HT1080 (cell line): ENCODE measurements around the gene LOXL3. TPM values are rescaled to one million over a fixed set of nuclear protein-coding genes. Genes with fewer than 3 reads are reported as not detected.
"Not testable (repeated sequence)": the region's sequence is repeated elsewhere in the genome, so short reads cannot be mapped to it uniquely, and the experiment has no call there.

Experiments used
- DNase-seq: peaks from one replicate; pipeline ENCODE4 v3.0.0-alpha.2; 2015; ENCODE audit warnings: low read depth
- total RNA-seq: library from RNA; depleted of rRNA; stranded (reverse); fragments of >200 nt; shearing (Covaris generic); gene quantifications from 2 replicates; pipeline ENCODE4 v1.2.3, GENCODE V29; 2014

LOXL3 gene
- total RNA-seq, 1 experiment from 2014 or later, result 49.8 TPM

GRCh38 chr2:74573747-74574562 lies 20.2 kb upstream of the LOXL3 start:
- DNase-seq, result peak; percentile 95

GRCh38 chr2:74572178-74572925 lies 18.6 kb upstream of the LOXL3 start:
- no peak for DNase-seq

GRCh38 chr2:74571058-74571457 lies 17.3 kb upstream of the LOXL3 start:
- DNase-seq, result no peak

GRCh38 chr2:74569686-74570085 lies 15.9 kb upstream of the LOXL3 start:
- no peak for DNase-seq

- peak; percentile 85 for DNase-seq
These were observed 14.1 kb upstream of the LOXL3 start for GRCh38 chr2:74567881-74568280.

- peak; percentile 84 for DNase-seq
These were observed 13.0 kb upstream of the LOXL3 start for GRCh38 chr2:74566754-74567085.

- DNase-seq, result no peak
These were observed 12.5 kb upstream of the LOXL3 start for GRCh38 chr2:74566076-74566753.

- DNase-seq, result peak; percentile 92
These were observed 10.5 kb upstream of the LOXL3 start for GRCh38 chr2:74564222-74564621.

GRCh38 chr2:74562126-74562775 lies 8.5 kb upstream of the LOXL3 start:
- DNase-seq, result peak; percentile 52

GRCh38 chr2:74561022-74561421 lies 7.3 kb upstream of the LOXL3 start:
- not testable (repeated sequence) for DNase-seq

- peak; percentile 93 for DNase-seq
These were observed 6.8 kb upstream of the LOXL3 start for GRCh38 chr2:74560591-74560990.

- no peak for DNase-seq
These were observed 6.2 kb upstream of the LOXL3 start for GRCh38 chr2:74559912-74560311.

GRCh38 chr2:74558284-74559230 lies 4.8 kb upstream of the LOXL3 start:
- no peak for DNase-seq

GRCh38 chr2:74556831-74557370 lies 3.2 kb upstream of the LOXL3 start:
- no peak for DNase-seq

- no peak for DNase-seq
These were observed 2.4 kb upstream of the LOXL3 start for GRCh38 chr2:74556159-74556558.

GRCh38 chr2:74555610-74556103 lies 1.9 kb upstream of the LOXL3 start:
- DNase-seq, result peak; percentile 30

GRCh38 chr2:74554820-74555531 lies 1.2 kb upstream of the LOXL3 start:
- peak; percentile 50 for DNase-seq

GRCh38 chr2:74552914-74553811 lies 579 bp downstream of the LOXL3 start:
- DNase-seq, result peak; percentile 62
